ENCODE data around the gene SLC2A13.

- TF ChIP-seq EZH2 (IDR thresholded peaks at IDR 0.05; ENCODE audit: low read length): no peak
- no peak for TF ChIP-seq CTCF (optimal IDR thresholded peaks at IDR 0.05 in 1 of 3, IDR thresholded peaks at IDR 0.05 in 1 of 3, conservative IDR thresholded peaks at IDR 0.05 in 1 of 3; ENCODE audit: extremely low read depth in 1 of 3, insufficient read depth in 2 of 3, low read length in 3 of 3)
Observed at GRCh38 chr12:39779768-39780340, 326.0 kb downstream of the SLC2A13 start.

Data from keratinocyte (primary cell).